ENCODE measurements around the gene ZBTB8A.

DNA sequence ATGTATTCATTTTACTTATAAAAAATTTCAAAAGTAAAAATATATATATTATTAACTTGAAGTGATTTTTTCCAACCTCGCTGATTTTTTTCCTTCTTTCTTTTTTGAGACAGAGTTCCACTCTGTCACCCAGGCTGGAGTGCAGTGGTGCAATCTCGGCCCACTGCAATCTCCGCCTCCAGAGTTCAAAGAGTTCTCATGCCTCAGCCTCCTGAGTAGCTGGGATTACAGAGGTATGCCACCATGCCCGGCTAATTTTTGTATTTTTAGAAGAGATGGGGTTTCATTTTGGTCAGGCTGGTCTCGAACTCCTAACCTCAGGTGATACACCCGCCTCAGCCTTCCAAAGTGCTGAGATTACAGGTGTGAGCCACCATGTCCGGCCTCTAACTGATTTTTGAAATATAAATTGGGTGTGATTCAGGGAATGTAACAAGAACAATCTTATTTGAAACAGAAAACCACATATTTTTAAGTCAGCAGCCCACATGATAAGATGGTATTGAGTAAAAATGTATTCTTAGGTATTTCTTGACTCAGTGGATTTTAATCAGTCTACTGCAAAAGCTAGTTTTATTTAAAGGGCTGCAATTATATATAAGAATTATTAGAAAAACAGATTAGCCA is 44.4 kb upstream of the ZBTB8A start:
- no peak for TF ChIP-seq EP300 (IDR thresholded peaks at IDR 0.05)
- no peak for TF ChIP-seq POLR2A (IDR thresholded peaks at IDR 0.05)
